GM21619 (cell line): ENCODE results near the gene PALB2.
"Not testable (repeated sequence)": the region's sequence is repeated elsewhere in the genome, so short reads cannot be mapped to it uniquely, and the experiment has no call there.

ENCODE experiments used
- ATAC-seq: cut with Tn5 transposase; IDR thresholded peaks from one replicate; pipeline ENCODE4 v1.9.1; 2021; ENCODE audit not compliant: unreplicated experiment

The PALB2 gene

GRCh38 chr16:23584186-23585076, 56.7 kb downstream of the PALB2 start:
- ATAC-seq: no peak

GRCh38 chr16:23583271-23583670, 57.8 kb downstream of the PALB2 start:
- not testable (repeated sequence) for ATAC-seq

GRCh38 chr16:23581764-23582163, 59.3 kb downstream of the PALB2 start:
- ATAC-seq: no peak

DNA sequence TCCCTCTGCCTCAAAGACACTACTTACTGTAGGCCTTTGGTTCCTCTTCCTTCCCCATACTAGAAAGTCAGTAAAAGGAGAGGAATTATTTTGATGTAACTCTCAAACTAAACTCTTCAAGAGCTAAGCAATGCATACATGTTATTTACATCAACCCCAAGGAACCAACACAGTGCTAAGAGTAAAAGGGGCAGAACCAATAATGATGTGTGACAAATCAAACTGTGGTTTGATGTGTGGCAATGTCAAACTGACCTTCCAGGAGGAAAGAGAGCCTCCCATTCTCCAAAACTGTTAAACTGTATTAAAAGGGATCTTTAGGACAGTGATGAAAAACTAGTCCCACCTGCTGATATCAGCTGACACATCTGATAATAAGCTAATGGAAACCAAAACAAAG, 60.7 kb downstream of the PALB2 start:
- no peak for ATAC-seq

- no peak for ATAC-seq
Measured at GRCh38 chr16:23579371-23579770, 61.7 kb downstream of the PALB2 start.

- no peak for ATAC-seq
Measured at GRCh38 chr16:23578101-23578830, 62.8 kb downstream of the PALB2 start.

DNA sequence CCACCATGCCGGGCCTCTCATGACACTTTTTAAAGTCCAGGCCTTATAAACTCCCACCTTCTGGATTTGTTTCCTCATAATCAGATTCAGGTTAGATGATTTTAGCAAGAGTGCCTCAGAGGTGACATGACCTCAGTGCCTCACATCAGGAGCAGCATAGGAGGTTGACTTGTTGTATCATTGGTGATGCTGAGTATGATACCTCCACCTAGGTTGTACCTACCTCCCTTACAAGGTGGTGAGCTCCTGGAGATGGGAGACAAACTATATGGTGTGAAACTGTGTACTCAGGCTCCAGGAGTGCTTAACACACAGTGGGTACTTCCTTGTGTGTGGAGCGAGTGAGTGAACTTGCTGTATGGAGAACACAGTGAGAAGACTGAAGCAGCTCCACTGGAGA, 63.6 kb downstream of the PALB2 start:
- no peak for ATAC-seq

- ATAC-seq: no peak
Measured at GRCh38 chr16:23575834-23576233, 65.3 kb downstream of the PALB2 start.

- ATAC-seq: no peak
Measured at GRCh38 chr16:23573817-23574216, 67.3 kb downstream of the PALB2 start.

- ATAC-seq: no peak
Measured at GRCh38 chr16:23572394-23572793, 68.7 kb downstream of the PALB2 start.

GRCh38 chr16:23571895-23572294, 69.2 kb downstream of the PALB2 start:
- no peak for ATAC-seq

GRCh38 chr16:23570992-23571632, 70.0 kb downstream of the PALB2 start:
- ATAC-seq: no peak

- no peak for ATAC-seq
Measured at GRCh38 chr16:23567602-23568001, 73.5 kb downstream of the PALB2 start.

- no peak for ATAC-seq
Measured at GRCh38 chr16:23566724-23567123, 74.4 kb downstream of the PALB2 start.

- ATAC-seq: no peak
Measured at GRCh38 chr16:23564575-23565363, 76.3 kb downstream of the PALB2 start.

- ATAC-seq: no peak
Measured at GRCh38 chr16:23563186-23563585, 77.9 kb downstream of the PALB2 start.

DNA sequence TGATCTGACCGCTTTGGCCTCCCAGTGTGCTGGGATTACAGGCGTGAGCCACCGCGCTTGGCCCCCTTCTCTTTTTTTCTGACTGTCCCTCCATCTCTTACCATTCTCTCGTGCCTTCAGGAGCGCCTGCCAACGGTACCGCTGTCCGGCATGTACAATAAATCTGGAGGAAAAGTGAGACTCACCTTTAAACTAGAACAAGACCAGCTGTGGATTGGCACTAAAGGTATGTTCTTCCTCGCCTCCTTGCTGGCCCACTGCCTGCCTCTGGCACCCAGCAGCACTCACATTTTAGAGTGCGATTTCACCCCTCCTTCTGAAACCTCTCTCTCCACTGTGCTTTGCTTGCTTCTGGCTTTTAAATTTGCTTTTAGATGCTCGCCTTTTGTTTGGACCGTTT, 78.6 kb downstream of the PALB2 start:
- ATAC-seq: no peak

DNA sequence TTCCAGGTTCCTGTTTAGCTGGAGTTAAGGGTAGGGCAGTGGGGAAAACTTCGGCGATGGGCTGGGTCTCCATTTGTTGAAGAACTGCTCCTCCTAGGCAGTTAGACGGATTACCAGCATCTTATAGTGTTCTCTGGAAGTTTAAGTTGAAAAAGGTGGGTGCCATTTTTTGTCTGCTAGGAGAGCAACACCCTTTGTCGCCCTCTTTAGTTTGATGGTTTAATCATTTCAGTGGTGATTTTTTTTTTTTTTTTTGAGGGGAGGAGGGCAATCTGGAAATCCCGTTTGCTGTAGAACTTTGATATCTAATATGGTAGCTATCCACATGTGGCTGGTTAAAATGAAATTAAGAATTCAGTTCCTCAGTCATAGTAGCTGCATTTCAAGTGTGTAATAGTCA, 79.5 kb downstream of the PALB2 start:
- no peak for ATAC-seq

GRCh38 chr16:23557779-23558702, 83.1 kb downstream of the PALB2 start:
- peak; percentile 8 for ATAC-seq
